Panc1 (cell line): ENCODE measurements around the gene IGFL3. TPM values are rescaled to one million over a fixed set of nuclear protein-coding genes. Genes with fewer than 3 reads are reported as not detected.

Experiments used
- ATAC-seq: fragments of 200-7000 bp; cut with Tn5 transposase; 2 replicates; pipeline ENCODE4 v1.9.1; 2020; ENCODE audit warnings: mild to moderate bottlenecking, moderate library complexity
- BruUV-seq: library from RNA; stranded (reverse); fragments of 400-500 nt; replicated peaks from 2 replicates; lab custom pipeline; 2021; lab: Mats Ljungman, UMichigan
- CTCF ChIA-PET: fragments of 300-600 bp; sonication (Branson Sonifier 250); formaldehyde crosslinking; loops from one replicate; lab custom pipeline; 2022; ENCODE audit warnings: antibody characterized with exemption; lab: Charles Lee
- POLR2A ChIA-PET: fragments of 300-600 bp; sonication (Branson Sonifier 250); formaldehyde crosslinking; loops from one replicate; lab custom pipeline; 2022; ENCODE audit warnings: antibody characterized with exemption; lab: Charles Lee
- DNase-seq: peaks from one replicate; pipeline ENCODE4 v3.0.0-alpha.2; 2010; ENCODE audit warnings: low read depth, low spot score
- H3K27ac ChIP-seq: 2 replicates; pipeline ENCODE4 v1.5.1; 2011; ENCODE audit warnings: mild to moderate bottlenecking, low read length, inconsistent platforms
- H3K27me3 ChIP-seq: fragments of 200-500 bp; sonication (Bioruptor generic); 2 replicates; pipeline ENCODE4 v1.6.0; 2014; ENCODE audit warnings: low read length, inconsistent platforms; ENCODE audit not compliant: control insufficient read depth, insufficient read depth
- H3K36me3 ChIP-seq: fragments of 200-500 bp; sonication (Bioruptor generic); 2 replicates; pipeline ENCODE4 v1.5.1; 2014; ENCODE audit warnings: inconsistent platforms, mild to moderate bottlenecking, low read length, moderate library complexity; ENCODE audit not compliant: control insufficient read depth, insufficient read depth
- H3K4me1 ChIP-seq: 2 replicates; pipeline ENCODE4 v1.5.1; 2011; ENCODE audit warnings: inconsistent platforms, mild to moderate bottlenecking, low read length, moderate library complexity; ENCODE audit not compliant: control insufficient read depth, insufficient read depth
- H3K4me3 ChIP-seq, 2 experiments: 2 replicates each; pipeline ENCODE4 v1.5.1; 2011 to 2012; ENCODE audit warnings: low read depth in 2 of 2, low read length in 2 of 2, mild to moderate bottlenecking in 2 of 2, inconsistent platforms in 1 of 2, moderate library complexity in 1 of 2
- H3K9me3 ChIP-seq: fragments of 200-500 bp; sonication (Bioruptor generic); 2 replicates; pipeline ENCODE4 v1.5.1; 2014; ENCODE audit warnings: low read depth, mild to moderate bottlenecking, inconsistent platforms, low read length, moderate library complexity; ENCODE audit not compliant: control insufficient read depth, insufficient read depth
- POLR2AphosphoS5 ChIP-seq: IDR thresholded peaks from 2 replicates; pipeline ENCODE4 v1.6.1; 2012; ENCODE audit warnings: mild to moderate bottlenecking, low read depth, low read length, moderate library complexity
- SIN3A ChIP-seq: IDR thresholded peaks from 2 replicates; pipeline ENCODE4 v1.6.1; 2012; ENCODE audit warnings: low read depth, mild to moderate bottlenecking, low read length, moderate library complexity, borderline replicate concordance; ENCODE audit not compliant: insufficient read depth
- TCF7L2 ChIP-seq: IDR thresholded peaks from 2 replicates; pipeline ENCODE4 v1.6.1; 2011; ENCODE audit warnings: mild to moderate bottlenecking, low read depth, low read length, inconsistent platforms
- in situ Hi-C: cut with HindIII; loops from 2 replicates; pipeline ENCODE4 v1.10.0; 2016; ENCODE audit warnings: low sequenced_read_pairs, low pct_unique_long_range_greater_than_20kb
- intact Hi-C: fragments of 100-400 bp; cut with micrococcal nuclease; formaldehyde crosslinking; loops from one replicate; pipeline ENCODE4 v1.10.0; 2022; ENCODE audit not compliant: unreplicated experiment
- total RNA-seq: library from RNA; stranded (reverse); gene quantifications from one replicate; pipeline ENCODE4 v1.2.1, GENCODE V29; 2021; ENCODE audit not compliant: unreplicated experiment
- TF ChIP-seq, protein P1 (sequence below), 2 experiments: IDR thresholded peaks; 2 replicates each; pipeline ENCODE4 v1.6.1; 2011 to 2012; ENCODE audit warnings: low read depth in 2 of 2, control low read depth in 1 of 2, low read length in 1 of 2, mild to moderate bottlenecking in 1 of 2, moderate library complexity in 1 of 2; ENCODE audit not compliant: insufficient read depth in 1 of 2
- TF ChIP-seq, protein P2 (sequence below): fragments of 450-650 bp; IDR thresholded peaks from 2 replicates; pipeline ENCODE4 v1.5.1; 2017; ENCODE audit warnings: mild to moderate bottlenecking

IGFL3 gene
- total RNA-seq, 1 experiment from 2014 or later: not detected

DNA sequence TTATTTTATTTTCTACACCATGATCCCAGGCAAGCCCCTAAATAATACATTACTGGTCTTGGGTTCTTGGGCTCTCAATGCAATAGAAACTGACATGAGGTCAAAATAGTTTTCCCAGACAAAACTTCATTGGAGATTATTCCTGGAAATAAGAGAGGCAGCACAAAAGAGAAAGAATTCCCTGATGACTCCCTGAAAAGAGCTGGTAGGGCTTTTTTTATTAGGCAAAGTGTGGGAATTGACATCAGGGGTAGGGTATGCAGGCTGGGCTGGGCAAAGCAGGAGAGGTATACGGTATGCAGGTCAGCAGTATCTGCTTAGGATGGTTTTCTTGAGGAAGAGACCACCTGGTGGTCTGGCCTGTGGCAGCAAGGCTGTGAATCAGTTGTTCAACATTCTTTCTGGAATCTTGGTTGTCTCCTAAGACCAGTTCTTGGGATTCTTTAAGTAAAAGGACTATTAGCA lies 9.3 kb upstream of the IGFL3 start:
- ChIA-PET POLR2A (no interaction called here), CTCF (no interaction called here)
- Histone ChIP-seq H3K36me3 (no peaks in the 10 kb centered on the region), H3K4me1 (no peaks in the 10 kb centered on the region), H3K9me3 (no peaks in the 10 kb centered on the region), H3K4me3 (no peak overlapping the region), H3K27me3 (peaks cover 2% of the 10 kb centered on the region; the same call in 1 of the 2 replicates), H3K27ac (no peak overlapping the region)
- in situ Hi-C loops: no loop called here
- intact Hi-C loops: no loop called here
- no TSS peak for BruUV-seq
- TF ChIP-seq, protein P1, sequence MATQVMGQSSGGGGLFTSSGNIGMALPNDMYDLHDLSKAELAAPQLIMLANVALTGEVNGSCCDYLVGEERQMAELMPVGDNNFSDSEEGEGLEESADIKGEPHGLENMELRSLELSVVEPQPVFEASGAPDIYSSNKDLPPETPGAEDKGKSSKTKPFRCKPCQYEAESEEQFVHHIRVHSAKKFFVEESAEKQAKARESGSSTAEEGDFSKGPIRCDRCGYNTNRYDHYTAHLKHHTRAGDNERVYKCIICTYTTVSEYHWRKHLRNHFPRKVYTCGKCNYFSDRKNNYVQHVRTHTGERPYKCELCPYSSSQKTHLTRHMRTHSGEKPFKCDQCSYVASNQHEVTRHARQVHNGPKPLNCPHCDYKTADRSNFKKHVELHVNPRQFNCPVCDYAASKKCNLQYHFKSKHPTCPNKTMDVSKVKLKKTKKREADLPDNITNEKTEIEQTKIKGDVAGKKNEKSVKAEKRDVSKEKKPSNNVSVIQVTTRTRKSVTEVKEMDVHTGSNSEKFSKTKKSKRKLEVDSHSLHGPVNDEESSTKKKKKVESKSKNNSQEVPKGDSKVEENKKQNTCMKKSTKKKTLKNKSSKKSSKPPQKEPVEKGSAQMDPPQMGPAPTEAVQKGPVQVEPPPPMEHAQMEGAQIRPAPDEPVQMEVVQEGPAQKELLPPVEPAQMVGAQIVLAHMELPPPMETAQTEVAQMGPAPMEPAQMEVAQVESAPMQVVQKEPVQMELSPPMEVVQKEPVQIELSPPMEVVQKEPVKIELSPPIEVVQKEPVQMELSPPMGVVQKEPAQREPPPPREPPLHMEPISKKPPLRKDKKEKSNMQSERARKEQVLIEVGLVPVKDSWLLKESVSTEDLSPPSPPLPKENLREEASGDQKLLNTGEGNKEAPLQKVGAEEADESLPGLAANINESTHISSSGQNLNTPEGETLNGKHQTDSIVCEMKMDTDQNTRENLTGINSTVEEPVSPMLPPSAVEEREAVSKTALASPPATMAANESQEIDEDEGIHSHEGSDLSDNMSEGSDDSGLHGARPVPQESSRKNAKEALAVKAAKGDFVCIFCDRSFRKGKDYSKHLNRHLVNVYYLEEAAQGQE (IDR thresholded peaks at IDR 0.05; ENCODE audit: insufficient read depth in 1 of 2, low read depth in 2 of 2, low read length in 1 of 2): no peak
- TF ChIP-seq TCF7L2: no peak
- TF ChIP-seq, protein P2, sequence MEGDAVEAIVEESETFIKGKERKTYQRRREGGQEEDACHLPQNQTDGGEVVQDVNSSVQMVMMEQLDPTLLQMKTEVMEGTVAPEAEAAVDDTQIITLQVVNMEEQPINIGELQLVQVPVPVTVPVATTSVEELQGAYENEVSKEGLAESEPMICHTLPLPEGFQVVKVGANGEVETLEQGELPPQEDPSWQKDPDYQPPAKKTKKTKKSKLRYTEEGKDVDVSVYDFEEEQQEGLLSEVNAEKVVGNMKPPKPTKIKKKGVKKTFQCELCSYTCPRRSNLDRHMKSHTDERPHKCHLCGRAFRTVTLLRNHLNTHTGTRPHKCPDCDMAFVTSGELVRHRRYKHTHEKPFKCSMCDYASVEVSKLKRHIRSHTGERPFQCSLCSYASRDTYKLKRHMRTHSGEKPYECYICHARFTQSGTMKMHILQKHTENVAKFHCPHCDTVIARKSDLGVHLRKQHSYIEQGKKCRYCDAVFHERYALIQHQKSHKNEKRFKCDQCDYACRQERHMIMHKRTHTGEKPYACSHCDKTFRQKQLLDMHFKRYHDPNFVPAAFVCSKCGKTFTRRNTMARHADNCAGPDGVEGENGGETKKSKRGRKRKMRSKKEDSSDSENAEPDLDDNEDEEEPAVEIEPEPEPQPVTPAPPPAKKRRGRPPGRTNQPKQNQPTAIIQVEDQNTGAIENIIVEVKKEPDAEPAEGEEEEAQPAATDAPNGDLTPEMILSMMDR: no peak
- no peak for TF ChIP-seq SIN3A
- no peak for TF ChIP-seq POLR2AphosphoS5
- ATAC-seq (no peak), DNase-seq (no peak)

DNA sequence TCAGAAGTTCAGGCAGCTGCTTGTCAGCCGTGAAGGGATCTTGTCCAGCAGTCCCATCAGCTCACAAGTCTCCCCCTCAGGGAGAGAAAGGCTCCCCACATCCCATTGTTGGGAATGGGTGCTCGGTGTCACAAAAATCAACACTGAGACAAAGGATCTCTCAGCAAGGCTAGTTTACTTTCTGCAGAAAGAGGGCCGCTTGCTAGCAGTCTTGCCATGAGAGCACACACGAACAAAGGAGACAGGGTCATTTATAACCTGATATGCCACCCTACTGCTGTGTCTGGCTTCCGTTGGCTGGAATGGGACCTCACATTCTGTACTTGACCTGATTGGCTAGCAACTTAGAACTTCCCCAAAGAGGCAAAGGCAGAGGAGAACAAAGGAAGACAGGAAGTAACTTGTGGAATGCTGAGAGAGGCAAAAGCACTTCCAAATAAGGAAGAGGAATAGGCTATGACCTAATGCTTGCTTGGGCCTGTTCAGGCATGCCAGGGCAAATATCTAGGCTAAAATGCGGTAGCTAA lies 8.7 kb upstream of the IGFL3 start:
- Histone ChIP-seq H3K4me1 (no peaks in the 10 kb centered on the region), H3K27me3 (peaks cover 2% of the 10 kb centered on the region; the same call in 1 of the 2 replicates), H3K27ac (no peak overlapping the region), H3K36me3 (no peaks in the 10 kb centered on the region), H3K9me3 (no peaks in the 10 kb centered on the region), H3K4me3 (no peak overlapping the region; a peak in 1 of 4 replicates)
- POLR2A ChIA-PET: no interaction called here
- intact Hi-C loops: no loop called here
- TF ChIP-seq, protein P2: no peak
- TF ChIP-seq TCF7L2 (no peak), SIN3A (no peak), POLR2AphosphoS5 (no peak)
- TF ChIP-seq, protein P1 (IDR thresholded peaks at IDR 0.05; ENCODE audit: insufficient read depth in 1 of 2, low read depth in 2 of 2, low read length in 1 of 2): no peak
- ATAC-seq: no peak
- peak; percentile 1 for DNase-seq
- in situ Hi-C loops: no loop called here
- no TSS peak for BruUV-seq
- CTCF ChIA-PET: no interaction called here
